Osteoblast (primary cell): Measurements from ENCODE around the gene NRG3. TPM values are rescaled to one million over a fixed set of nuclear protein-coding genes. Genes with fewer than 3 reads are reported as not detected.
A peak's percentile ranks its signal among the peaks of the same experiment; 100 is the strongest.

Experiments used
- DNase-seq: peaks from one replicate; pipeline ENCODE4 v3.0.0; 2011; ENCODE audit warnings: low spot score, mixed read lengths; ENCODE audit not compliant: insufficient read length; ENCODE audit errors: missing footprints
- H2AFZ ChIP-seq: 2 replicates; pipeline ENCODE4 v1.6.0; 2011; ENCODE audit warnings: mild to moderate bottlenecking, low read length
- H3K27ac ChIP-seq: 2 replicates; pipeline ENCODE4 v1.5.1; 2011; ENCODE audit warnings: mild to moderate bottlenecking, low read depth, low read length, moderate library complexity
- H3K27me3 ChIP-seq: 2 replicates; pipeline ENCODE4 v1.6.0; 2012; ENCODE audit warnings: mild to moderate bottlenecking, control low read depth, inconsistent platforms, low read length, moderate library complexity; ENCODE audit not compliant: insufficient read depth
- H3K36me3 ChIP-seq: 2 replicates; pipeline ENCODE4 v1.5.1; 2011; ENCODE audit warnings: mild to moderate bottlenecking, low read length, control low read depth, moderate library complexity; ENCODE audit not compliant: insufficient read depth
- H3K4me1 ChIP-seq: 2 replicates; pipeline ENCODE4 v1.5.1; 2011; ENCODE audit warnings: mild to moderate bottlenecking, low read length, control low read depth, moderate library complexity; ENCODE audit not compliant: insufficient read depth
- H3K4me2 ChIP-seq: 2 replicates; pipeline ENCODE4 v1.6.0; 2011; ENCODE audit warnings: mild to moderate bottlenecking, low read length; ENCODE audit not compliant: insufficient read depth
- H3K4me3 ChIP-seq: fragments of 200-600 bp; sonication (generic); 3 replicates; pipeline ENCODE4 v1.5.1; 2012; ENCODE audit warnings: mild to moderate bottlenecking, low read length, inconsistent platforms; ENCODE audit not compliant: insufficient read depth
- H3K79me2 ChIP-seq: 2 replicates; pipeline ENCODE4 v1.6.0; 2012; ENCODE audit warnings: mild to moderate bottlenecking, low read length, control low read depth, inconsistent platforms; ENCODE audit not compliant: insufficient read depth
- H3K9me3 ChIP-seq: 2 replicates; pipeline ENCODE4 v1.5.1; 2011; ENCODE audit warnings: low read depth, low read length, control low read depth
- H4K20me1 ChIP-seq: 2 replicates; pipeline ENCODE4 v1.6.0; 2012; ENCODE audit warnings: mild to moderate bottlenecking, low read length, control low read depth; ENCODE audit not compliant: insufficient read depth
- total RNA-seq: library from RNA; depleted of rRNA; stranded (reverse); fragments of >200 nt; gene quantifications from 2 replicates; pipeline ENCODE4 v1.2.3, GENCODE V29; 2012
- TF ChIP-seq, protein P1 (sequence below): IDR thresholded peaks from 2 replicates; pipeline ENCODE4 v1.5.1; 2011; ENCODE audit warnings: mild to moderate bottlenecking, low read depth, low read length, moderate library complexity; ENCODE audit errors: extremely low read depth

Gene NRG3
- total RNA-seq, 1 donor = not detected

DNA sequence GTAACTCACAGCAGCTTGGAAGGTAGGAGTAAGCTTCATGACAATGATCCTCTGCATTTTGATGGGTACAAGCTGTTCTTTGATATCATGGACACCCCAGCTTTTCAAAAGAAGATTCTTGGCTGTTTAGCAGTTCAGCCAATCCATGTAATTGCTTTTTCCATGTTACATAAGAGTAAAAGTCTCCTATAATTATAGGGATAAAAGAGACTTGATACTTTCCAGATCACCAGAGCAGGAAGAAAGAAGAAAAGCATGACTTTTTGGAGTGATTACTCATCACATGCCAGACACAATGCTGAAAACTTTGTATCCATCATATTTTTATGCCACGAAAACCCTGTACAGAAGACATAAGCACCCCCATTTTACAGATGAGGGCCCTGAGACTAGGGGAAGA, 1049.7 kb downstream of the NRG3 start:
- Histone ChIP-seq H3K9me3 (no peaks in the 10 kb centered on the region), H3K4me2 (no peak overlapping the region), H3K36me3 (no peaks in the 10 kb centered on the region), H3K79me2 (no peaks in the 10 kb centered on the region), H4K20me1 (no peaks in the 10 kb centered on the region), H3K27me3 (no peaks in the 10 kb centered on the region), H2AFZ (no peak overlapping the region), H3K4me3 (no peak overlapping the region), H3K27ac (no peak overlapping the region), H3K4me1 (no peaks in the 10 kb centered on the region)
- DNase-seq = no peak
- TF ChIP-seq, protein P1, sequence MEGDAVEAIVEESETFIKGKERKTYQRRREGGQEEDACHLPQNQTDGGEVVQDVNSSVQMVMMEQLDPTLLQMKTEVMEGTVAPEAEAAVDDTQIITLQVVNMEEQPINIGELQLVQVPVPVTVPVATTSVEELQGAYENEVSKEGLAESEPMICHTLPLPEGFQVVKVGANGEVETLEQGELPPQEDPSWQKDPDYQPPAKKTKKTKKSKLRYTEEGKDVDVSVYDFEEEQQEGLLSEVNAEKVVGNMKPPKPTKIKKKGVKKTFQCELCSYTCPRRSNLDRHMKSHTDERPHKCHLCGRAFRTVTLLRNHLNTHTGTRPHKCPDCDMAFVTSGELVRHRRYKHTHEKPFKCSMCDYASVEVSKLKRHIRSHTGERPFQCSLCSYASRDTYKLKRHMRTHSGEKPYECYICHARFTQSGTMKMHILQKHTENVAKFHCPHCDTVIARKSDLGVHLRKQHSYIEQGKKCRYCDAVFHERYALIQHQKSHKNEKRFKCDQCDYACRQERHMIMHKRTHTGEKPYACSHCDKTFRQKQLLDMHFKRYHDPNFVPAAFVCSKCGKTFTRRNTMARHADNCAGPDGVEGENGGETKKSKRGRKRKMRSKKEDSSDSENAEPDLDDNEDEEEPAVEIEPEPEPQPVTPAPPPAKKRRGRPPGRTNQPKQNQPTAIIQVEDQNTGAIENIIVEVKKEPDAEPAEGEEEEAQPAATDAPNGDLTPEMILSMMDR = no peak

DNA sequence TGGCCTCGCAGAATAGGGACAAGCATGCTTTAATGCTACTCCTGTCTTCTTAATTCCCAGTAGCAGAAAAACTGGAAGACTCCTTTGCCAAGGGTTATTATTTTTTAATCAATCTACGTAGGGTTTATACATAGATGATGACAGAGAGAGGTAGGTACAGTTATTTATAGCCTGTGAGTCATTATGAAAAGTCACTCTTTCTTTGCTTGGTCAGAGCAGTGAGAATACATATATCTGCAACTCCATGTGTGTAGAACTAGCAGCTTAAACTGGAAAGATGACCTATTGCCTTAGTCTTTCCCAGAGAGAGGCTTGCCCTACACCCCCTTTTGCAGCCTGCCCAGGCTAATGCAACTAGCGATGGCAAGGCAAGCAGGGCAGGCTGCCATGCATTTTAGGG, 1050.6 kb downstream of the NRG3 start:
- DNase-seq = no peak
- TF ChIP-seq, protein P1 = no peak
- H3K4me2 ChIP-seq = no peak overlapping the region

DNA sequence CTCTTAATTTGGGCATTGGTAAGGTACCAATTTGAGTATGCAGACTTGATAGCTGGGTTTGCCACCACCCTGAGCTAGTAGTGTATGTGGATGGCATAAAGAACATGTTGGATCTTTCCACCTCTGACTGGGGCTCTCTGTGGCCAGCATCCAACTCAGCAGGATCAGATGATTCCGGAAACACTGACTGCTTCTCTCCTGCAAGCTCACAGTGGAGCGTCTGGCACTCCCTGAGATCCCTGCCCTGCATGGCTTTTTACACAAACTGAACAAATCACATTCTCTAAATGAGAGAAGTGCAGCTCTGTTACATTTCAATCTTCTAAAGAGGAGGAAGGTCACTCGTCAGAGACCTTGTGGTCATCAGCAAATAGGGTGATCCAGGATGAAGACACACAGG, 1057.5 kb downstream of the NRG3 start:
- no peaks in the 10 kb centered on the region for H3K36me3 ChIP-seq
- H2AFZ ChIP-seq = no peak overlapping the region
- no peaks in the 10 kb centered on the region for H3K79me2 ChIP-seq
- DNase-seq = no peak
- H3K27me3 ChIP-seq = no peaks in the 10 kb centered on the region
- no peak overlapping the region for H3K4me2 ChIP-seq
- no peak overlapping the region for H3K27ac ChIP-seq
- no peaks in the 10 kb centered on the region for H3K9me3 ChIP-seq
- no peak overlapping the region for H3K4me3 ChIP-seq
- TF ChIP-seq, protein P1 = no peak
- H3K4me1 ChIP-seq = no peaks in the 10 kb centered on the region
- H4K20me1 ChIP-seq = no peaks in the 10 kb centered on the region

More for the DNA sequence above, 1050.6 kb downstream of the NRG3 start:
- Histone ChIP-seq H3K79me2 (no peaks in the 10 kb centered on the region), H3K9me3 (no peaks in the 10 kb centered on the region), H2AFZ (no peak overlapping the region), H4K20me1 (no peaks in the 10 kb centered on the region), H3K4me3 (no peak overlapping the region), H3K36me3 (no peaks in the 10 kb centered on the region), H3K27ac (no peak overlapping the region), H3K27me3 (no peaks in the 10 kb centered on the region), H3K4me1 (no peaks in the 10 kb centered on the region)

DNA sequence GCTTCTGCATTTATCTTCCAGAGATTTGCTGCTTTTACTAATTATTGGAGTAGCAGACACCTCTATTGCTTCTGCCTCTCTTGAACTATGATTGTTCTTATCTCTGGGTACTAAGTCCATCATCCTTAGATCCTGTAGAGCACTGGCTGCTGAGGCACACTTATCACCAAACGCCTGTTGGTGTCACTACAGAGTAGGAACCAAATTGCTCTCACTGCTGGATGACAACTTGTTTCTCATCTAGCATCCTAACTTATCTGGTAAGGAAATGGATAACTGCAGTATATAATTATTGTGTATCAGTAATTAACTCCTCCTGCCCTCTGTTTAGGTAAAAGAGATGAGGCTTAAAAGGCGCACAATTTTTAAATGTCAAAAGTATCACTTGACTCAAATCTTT, 1059.4 kb downstream of the NRG3 start:
- no peaks in the 10 kb centered on the region for H3K9me3 ChIP-seq
- H3K4me3 ChIP-seq = no peak overlapping the region
- H3K27me3 ChIP-seq = no peaks in the 10 kb centered on the region
- no peaks in the 10 kb centered on the region for H3K79me2 ChIP-seq
- TF ChIP-seq, protein P1 = peak; percentile 12
- no peaks in the 10 kb centered on the region for H4K20me1 ChIP-seq
- no peaks in the 10 kb centered on the region for H3K36me3 ChIP-seq
- H3K4me1 ChIP-seq = no peaks in the 10 kb centered on the region
- H2AFZ ChIP-seq = no peak overlapping the region
- no peak overlapping the region for H3K27ac ChIP-seq
- peak; percentile 51 for DNase-seq
- no peak overlapping the region for H3K4me2 ChIP-seq
